Activated T-helper 1 cell treated with anti-CD3 and anti-CD28 coated beads, Interleukin-2, amount 50 U/mL, for 16 hours (primary cell): ENCODE results near the gene NPPA.

Experiments used
- DNase-seq, 2 donors: peaks; one replicate each; pipeline ENCODE4 v3.0.0-alpha.2; 2020; ENCODE audit warnings: low read depth in 1 of 2, low spot score in 1 of 2

The NPPA gene

GRCh38 chr1:11874624-11875023, 27.0 kb upstream of the NPPA start:
- DNase-seq: no peak

- no peak for DNase-seq
Measured at GRCh38 chr1:11874258-11874562, 26.6 kb upstream of the NPPA start.

GRCh38 chr1:11873395-11874257, 26.0 kb upstream of the NPPA start:
- DNase-seq: no peak

GRCh38 chr1:11872545-11872944, 25.0 kb upstream of the NPPA start:
- no peak for DNase-seq

GRCh38 chr1:11869650-11870207, 22.1 kb upstream of the NPPA start:
- no peak for DNase-seq

- no peak for DNase-seq
Measured at GRCh38 chr1:11869104-11869503, 21.5 kb upstream of the NPPA start.

- DNase-seq: no peak
Measured at GRCh38 chr1:11868331-11868980, 20.9 kb upstream of the NPPA start.

- no peak for DNase-seq
Measured at GRCh38 chr1:11862890-11863289, 15.3 kb upstream of the NPPA start.

GRCh38 chr1:11860587-11860986, 13.0 kb upstream of the NPPA start:
- DNase-seq: no peak

- no peak for DNase-seq
Measured at GRCh38 chr1:11860083-11860482, 12.5 kb upstream of the NPPA start.

GRCh38 chr1:11858968-11859871, 11.6 kb upstream of the NPPA start:
- peak; percentile 34 to 39 for DNase-seq

- DNase-seq: no peak
Measured at GRCh38 chr1:11858613-11858967, 11.0 kb upstream of the NPPA start, which contains the start of gene NPPB. Gene NPPB, minus strand, starts transcription at chr1:11858945. Its CDS starts 112 bp downstream, at chr1:11858833.

GRCh38 chr1:11858158-11858557, 10.6 kb upstream of the NPPA start:
- DNase-seq: no peak

GRCh38 chr1:11857164-11857851, 9.7 kb upstream of the NPPA start:
- DNase-seq: no peak

- DNase-seq: no peak
Measured at GRCh38 chr1:11856698-11857097, 9.1 kb upstream of the NPPA start.

GRCh38 chr1:11855430-11855829, 7.8 kb upstream of the NPPA start:
- DNase-seq: no peak

GRCh38 chr1:11854519-11854918, 6.9 kb upstream of the NPPA start:
- no peak for DNase-seq

- DNase-seq: no peak
Measured at GRCh38 chr1:11851180-11851579, 3.6 kb upstream of the NPPA start.

- no peak for DNase-seq
Measured at GRCh38 chr1:11850156-11850555, 2.6 kb upstream of the NPPA start.

GRCh38 chr1:11848373-11848700, 754 bp upstream of the NPPA start:
- no peak for DNase-seq
